HepG2 (cell line): Measurements from ENCODE around the gene LCMT2. TPM values are rescaled to one million over a fixed set of nuclear protein-coding genes. Genes with fewer than 3 reads are reported as not detected.

Source experiments
- ATAC-seq: fragments of 200-7000 bp; cut with Tn5 transposase; 3 replicates; pipeline ENCODE4 v1.9.1; 2020; ENCODE audit warnings: mild to moderate bottlenecking, moderate library complexity
- BruUV-seq: library from RNA; stranded (reverse); fragments of 400-500 nt; replicated peaks from 2 replicates; lab custom pipeline; 2021; lab: Mats Ljungman, UMichigan
- CTCF ChIA-PET: fragments of 300-600 bp; formaldehyde crosslinking; extraction: SDS; loops from one replicate; lab custom pipeline; 2021; ENCODE audit warnings: low total read pairs, inconsistent platforms, low intra/inter-chr PET ratio; lab: Yijun Ruan, JAX
- POLR2A ChIA-PET: fragments of 350-600 bp; sonication (Branson Sonifier 250); formaldehyde crosslinking; loops from one replicate; lab custom pipeline; 2020; ENCODE audit warnings: antibody characterized with exemption, inconsistent platforms; lab: Yijun Ruan, JAX
- DNase-seq: peaks from one replicate; pipeline ENCODE4 v3.0.0-alpha.2; 2015; ENCODE audit warnings: low spot score
- FAIRE-seq: peaks from 3 replicates; lab custom pipeline; 2011; peaks lifted over from hg19 to GRCh38; lab: Jason Lieb, UNC
- H2AFZ ChIP-seq: one replicate; pipeline ENCODE4 v1.6.1; 2011; ENCODE audit warnings: low read length, inconsistent platforms
- H3K27ac ChIP-seq: fragments of 300-600 bp; 3 replicates; pipeline ENCODE4 v1.8.0; 2011; ENCODE audit warnings: mixed run types, mild to moderate bottlenecking, mixed read lengths, low read length, inconsistent platforms; ENCODE audit not compliant: insufficient read depth; ENCODE audit errors: extremely low read length
- H3K27me3 ChIP-seq, 2 experiments: fragments of 200-600 bp in 1 of 2; 2 replicates in 1 of 2; 3 replicates in 1 of 2; pipeline versions ENCODE4 v1.6.0 to v1.8.0; 2011; ENCODE audit warnings: low read length in 2 of 2, mild to moderate bottlenecking in 2 of 2, moderate library complexity in 2 of 2, inconsistent platforms in 1 of 2; ENCODE audit not compliant: insufficient read depth in 2 of 2, control insufficient read depth in 1 of 2
- H3K36me3 ChIP-seq, 2 experiments: fragments of 200-600 bp in 1 of 2; replicated peaks in 1 of 2; 2 replicates in 1 of 2; 3 replicates in 1 of 2; pipeline versions ENCODE4 v1.5.1 to v1.8.0; 2011; ENCODE audit warnings: low read length in 2 of 2, inconsistent platforms in 1 of 2; ENCODE audit not compliant: insufficient read depth in 2 of 2, control insufficient read depth in 1 of 2
- H3K4me1 ChIP-seq: 2 replicates; pipeline ENCODE4 v1.5.1; 2012; ENCODE audit warnings: low read length, inconsistent platforms; ENCODE audit not compliant: insufficient read depth
- H3K4me2 ChIP-seq: 2 replicates; pipeline ENCODE4 v1.6.0; 2011; ENCODE audit warnings: low read depth, low read length, inconsistent platforms
- H3K4me3 ChIP-seq, 3 experiments: fragments of 200-600 bp in 1 of 3; sonication (generic), shearing (Covaris generic) in 1 of 3; replicated peaks in 1 of 3; 2 replicates each; pipeline ENCODE4 v1.5.1; 2011 to 2016; ENCODE audit warnings: low read length in 3 of 3, inconsistent platforms in 2 of 3, low read depth in 2 of 3, mild to moderate bottlenecking in 2 of 3, control low read depth in 1 of 3, mixed read lengths in 1 of 3; ENCODE audit not compliant: insufficient read depth in 1 of 3
- H3K79me2 ChIP-seq: one replicate; pipeline ENCODE4 v1.6.1; 2011; ENCODE audit warnings: low read length, inconsistent platforms; ENCODE audit not compliant: insufficient read depth
- H3K9ac ChIP-seq: 2 replicates; pipeline ENCODE4 v1.6.0; 2011; ENCODE audit warnings: mild to moderate bottlenecking, low read depth, low read length, inconsistent platforms; ENCODE audit not compliant: insufficient read depth
- H3K9me3 ChIP-seq: 2 replicates; pipeline ENCODE4 v1.5.1; 2012; ENCODE audit warnings: mild to moderate bottlenecking, low read length
- H4K20me1 ChIP-seq: 2 replicates; pipeline ENCODE4 v1.6.0; 2011; ENCODE audit warnings: inconsistent platforms, mild to moderate bottlenecking, low read length, moderate library complexity; ENCODE audit not compliant: insufficient read depth
- AGO2 ChIP-seq: fragments of 200-400 bp; formaldehyde crosslinking; optimal IDR thresholded peaks from 2 replicates; pipeline ENCODE3; 2017; ENCODE audit warnings: mild to moderate bottlenecking, low read depth, low read length, moderate library complexity
- NFKBIZ ChIP-seq: IDR thresholded peaks from 2 replicates; pipeline ENCODE4 v1.6.1; 2018; ENCODE audit warnings: missing genetic modification reagents, missing compliant biosample characterization
- ZNF605 ChIP-seq: sonication (generic); formaldehyde crosslinking; IDR thresholded peaks from 2 replicates; pipeline ENCODE4 v1.8.0; 2022; ENCODE audit warnings: mild to moderate bottlenecking, missing genetic modification reagents
- ZNF724P ChIP-seq: sonication (generic); formaldehyde crosslinking; IDR thresholded peaks from 2 replicates; pipeline ENCODE4 v1.8.0; 2022; ENCODE audit warnings: missing genetic modification reagents, borderline replicate concordance
- WGBS: methylation state at CpG from one replicate; pipeline ENCODE4 v1.1.6; 2017; ENCODE audit warnings: low lambda C conversion rate; 5-methylcytosine and 5-hydroxymethylcytosine counted together
- in situ Hi-C: cut with HindIII; loops from 2 replicates; pipeline ENCODE4 v1.10.0; 2017; ENCODE audit warnings: low pct_unique_long_range_greater_than_20kb; ENCODE audit not compliant: extremely low pct_ligation_motif_present
- intact Hi-C: fragments of 100-400 bp; cut with micrococcal nuclease; formaldehyde crosslinking; loops from one replicate; pipeline ENCODE4 v1.10.0; 2022; ENCODE audit not compliant: unreplicated experiment
- polyA plus RNA-seq, 8 experiments: library from polyadenylated mRNA; depleted of rRNA in 3 of 8; stranded (reverse) in 7 of 8; unstranded in 1 of 8; fragments of >200 nt; fragmentation: Illumina TruSeq in 4 of 8; extraction: Trizol in 4 of 8; gene quantifications; 2 replicates each; pipeline versions ENCODE4 v1.2.1 to v1.2.3, GENCODE V29; 2011 to 2016; ENCODE audit warnings: low read depth in 4 of 8, missing spikeins in 1 of 8, mixed read lengths in 1 of 8; ENCODE audit not compliant: insufficient read depth in 1 of 8
- total RNA-seq, 5 experiments: library from RNA; depleted of rRNA; stranded (reverse); fragments of >200 nt; fragmentation: Illumina TruSeq; extraction: Trizol; gene quantifications; 2 replicates each; pipeline ENCODE4 v1.2.3, GENCODE V29; 2016; ENCODE audit warnings: low read depth in 1 of 5
- TF ChIP-seq, protein P1 (sequence below): sonication (generic); formaldehyde crosslinking; IDR thresholded peaks from 2 replicates; pipeline ENCODE4 v1.4.0; 2020; ENCODE audit warnings: missing genetic modification reagents

Gene LCMT2
- total and polyA plus RNA-seq, 2 of the 13 experiments (the other 11 are each of a cell fraction or from before 2014, with no cell fraction given), result 6.9 to 9.1 TPM

DNA sequence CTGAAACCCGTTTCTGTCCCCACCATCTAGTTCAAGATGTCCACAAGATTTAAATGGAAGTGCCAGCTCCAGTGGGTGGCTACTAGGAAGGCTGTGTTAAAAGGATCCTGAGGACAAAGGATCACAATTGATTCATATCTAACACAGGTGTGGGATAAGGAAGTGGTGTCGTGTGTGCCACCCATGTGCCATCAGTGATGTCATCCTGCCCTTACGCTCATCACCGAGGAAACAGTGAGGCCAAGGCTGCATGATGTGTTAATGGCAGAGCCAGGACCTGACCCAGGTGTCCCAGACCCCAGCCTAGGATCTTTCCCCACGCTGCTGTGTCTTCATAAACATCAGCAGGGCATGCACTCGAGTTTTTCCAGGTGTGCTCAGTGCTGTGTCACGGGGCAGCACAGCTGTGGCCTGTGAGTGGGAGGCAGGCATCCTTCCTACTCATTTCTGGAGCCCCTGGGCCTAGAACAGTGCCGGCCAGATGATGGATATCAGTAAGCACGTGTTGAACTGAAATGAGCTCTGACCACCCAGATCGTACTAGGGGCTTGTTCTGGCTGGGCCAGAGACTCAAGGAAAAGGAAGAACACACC is 53.0 kb downstream of the LCMT2 start:
- H2AFZ ChIP-seq, result no peak overlapping the region
- in situ Hi-C loops, result loop anchor here (5.0 kb wide), 1 partner anchor 70 kb away; no protein-coding TSS in a partner anchor
- no peak overlapping the region for H3K27ac ChIP-seq
- DNase-seq (no peak), FAIRE-seq (no peak), ATAC-seq (no peak)
- no peak overlapping the region for H3K4me3 ChIP-seq
- WGBS, result 6% methylated on average over 6 of the region's 10 CpGs
- CTCF ChIA-PET, result no interaction called here
- H3K4me1 ChIP-seq, result no peaks in the 10 kb centered on the region
- H3K4me2 ChIP-seq, result no peak overlapping the region
- no peaks in the 10 kb centered on the region for H3K36me3 ChIP-seq
- TF ChIP-seq, protein P1, sequence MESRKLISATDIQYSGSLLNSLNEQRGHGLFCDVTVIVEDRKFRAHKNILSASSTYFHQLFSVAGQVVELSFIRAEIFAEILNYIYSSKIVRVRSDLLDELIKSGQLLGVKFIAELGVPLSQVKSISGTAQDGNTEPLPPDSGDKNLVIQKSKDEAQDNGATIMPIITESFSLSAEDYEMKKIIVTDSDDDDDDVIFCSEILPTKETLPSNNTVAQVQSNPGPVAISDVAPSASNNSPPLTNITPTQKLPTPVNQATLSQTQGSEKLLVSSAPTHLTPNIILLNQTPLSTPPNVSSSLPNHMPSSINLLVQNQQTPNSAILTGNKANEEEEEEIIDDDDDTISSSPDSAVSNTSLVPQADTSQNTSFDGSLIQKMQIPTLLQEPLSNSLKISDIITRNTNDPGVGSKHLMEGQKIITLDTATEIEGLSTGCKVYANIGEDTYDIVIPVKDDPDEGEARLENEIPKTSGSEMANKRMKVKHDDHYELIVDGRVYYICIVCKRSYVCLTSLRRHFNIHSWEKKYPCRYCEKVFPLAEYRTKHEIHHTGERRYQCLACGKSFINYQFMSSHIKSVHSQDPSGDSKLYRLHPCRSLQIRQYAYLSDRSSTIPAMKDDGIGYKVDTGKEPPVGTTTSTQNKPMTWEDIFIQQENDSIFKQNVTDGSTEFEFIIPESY (CRISPR knock-in tag), result no peak
- no peak for TF ChIP-seq NFKBIZ
- TF ChIP-seq ZNF724P (CRISPR knock-in tag), result no peak
- TF ChIP-seq ZNF605 (CRISPR knock-in tag), result no peak
- TF ChIP-seq AGO2, result no peak
- intact Hi-C loops, result no loop called here
- H3K79me2 ChIP-seq, result no peaks in the 10 kb centered on the region
- no TSS peak for BruUV-seq
- no peak overlapping the region for H3K9ac ChIP-seq
- H3K27me3 ChIP-seq, result peaks cover 4 to 65% of the 10 kb centered on the region in 2 experiments; a peak in 4 of 5 replicates
- POLR2A ChIA-PET, result no interaction called here
- H4K20me1 ChIP-seq, result no peaks in the 10 kb centered on the region
- H3K9me3 ChIP-seq, result no peaks in the 10 kb centered on the region
